GM18498 (cell line): ENCODE data around the gene SIRT1.
A peak's percentile ranks its signal among the peaks of the same experiment; 100 is the strongest.
"Not testable (repeated sequence)": the region's sequence is repeated elsewhere in the genome, so short reads cannot be mapped to it uniquely, and the experiment has no call there.

Experiments
- ATAC-seq: cut with Tn5 transposase; IDR thresholded peaks from one replicate; pipeline ENCODE4 v1.9.1; 2021; ENCODE audit warnings: mild to moderate bottlenecking, moderate library complexity; ENCODE audit not compliant: unreplicated experiment

SIRT1 gene

DNA sequence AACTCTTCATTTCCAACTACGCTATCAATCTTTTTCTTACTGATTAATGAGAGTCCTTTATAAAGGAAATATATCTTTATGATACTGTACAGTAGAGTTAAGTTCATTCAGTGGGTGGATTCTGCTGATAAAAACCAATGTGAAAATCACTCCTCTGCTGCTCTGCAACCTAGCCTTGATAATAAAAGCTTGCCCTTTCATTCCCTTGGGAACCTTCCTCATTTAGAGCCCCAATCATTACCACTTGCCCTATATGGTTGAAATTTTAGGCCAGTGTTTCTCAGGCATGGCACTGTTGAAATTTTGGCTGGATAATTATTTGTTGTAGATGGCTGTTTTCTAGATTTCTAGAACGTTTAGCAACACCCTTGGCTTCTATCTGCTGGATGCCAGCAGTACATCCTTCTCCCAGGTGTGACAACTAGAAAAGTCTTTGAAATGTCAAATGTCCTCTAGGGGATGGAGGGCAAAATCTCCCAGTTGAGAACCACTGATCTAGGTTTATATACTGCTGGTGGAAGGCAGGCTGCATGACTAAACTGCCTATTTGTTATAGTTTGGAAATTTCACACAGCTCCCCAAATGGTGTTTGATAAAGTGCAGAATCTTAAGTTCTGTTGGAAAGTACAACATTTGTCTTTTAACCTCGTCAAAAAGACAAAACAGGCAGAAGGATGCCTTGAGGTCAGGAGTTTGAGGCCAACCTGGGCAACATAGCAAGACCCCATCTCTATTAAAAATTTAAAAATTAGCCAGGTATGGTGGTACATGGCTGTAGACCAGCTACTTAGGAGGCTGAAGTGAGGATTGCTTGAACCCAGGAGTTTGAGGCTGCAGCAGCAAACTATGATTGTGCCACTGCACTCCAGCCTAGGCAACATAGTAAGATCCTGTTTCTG, 8.9 kb upstream of the SIRT1 start:
- ATAC-seq, result no peak

DNA sequence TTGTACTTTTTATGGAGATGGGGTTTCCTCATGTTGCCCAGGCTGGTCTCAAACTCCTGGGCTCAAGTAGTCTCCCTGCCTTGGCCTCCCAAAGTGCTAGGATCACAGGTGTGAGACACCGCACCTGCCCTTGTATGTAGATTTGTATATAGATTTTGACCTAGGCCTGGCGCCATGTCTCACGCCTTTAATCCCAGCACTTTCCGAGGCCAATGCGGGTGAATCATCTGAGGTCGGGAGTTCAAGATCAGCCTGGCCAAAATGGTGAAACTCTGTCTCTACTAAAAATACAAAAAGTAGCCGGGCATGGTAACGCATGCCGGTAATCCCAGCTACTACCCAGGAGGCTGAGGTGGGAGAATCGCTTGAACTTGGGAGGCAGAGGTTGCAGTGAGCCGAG, 7.0 kb upstream of the SIRT1 start:
- not testable (repeated sequence) for ATAC-seq

DNA sequence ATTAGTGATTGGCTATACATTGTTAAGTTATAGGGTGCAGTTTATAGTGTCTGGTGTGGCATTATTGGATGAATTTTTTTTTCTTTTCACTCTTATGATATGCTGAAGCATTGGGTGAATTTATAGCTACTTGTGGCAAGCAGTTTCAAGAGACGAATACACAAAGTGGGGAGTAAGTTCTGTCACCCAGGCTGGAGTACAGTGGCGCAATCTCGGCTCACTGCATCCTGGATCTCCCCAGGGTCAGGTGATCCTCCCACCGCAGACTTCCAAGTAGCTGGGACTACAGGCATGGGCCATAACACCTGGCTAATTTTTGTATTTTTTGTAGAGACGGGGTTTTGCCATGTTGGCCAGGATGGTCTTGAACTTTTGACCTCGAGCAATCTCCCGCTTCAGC, 6.3 kb upstream of the SIRT1 start:
- ATAC-seq, result no peak

GRCh38 chr10:67883710-67884312, 645 bp upstream of the SIRT1 start:
- ATAC-seq, result no peak

DNA sequence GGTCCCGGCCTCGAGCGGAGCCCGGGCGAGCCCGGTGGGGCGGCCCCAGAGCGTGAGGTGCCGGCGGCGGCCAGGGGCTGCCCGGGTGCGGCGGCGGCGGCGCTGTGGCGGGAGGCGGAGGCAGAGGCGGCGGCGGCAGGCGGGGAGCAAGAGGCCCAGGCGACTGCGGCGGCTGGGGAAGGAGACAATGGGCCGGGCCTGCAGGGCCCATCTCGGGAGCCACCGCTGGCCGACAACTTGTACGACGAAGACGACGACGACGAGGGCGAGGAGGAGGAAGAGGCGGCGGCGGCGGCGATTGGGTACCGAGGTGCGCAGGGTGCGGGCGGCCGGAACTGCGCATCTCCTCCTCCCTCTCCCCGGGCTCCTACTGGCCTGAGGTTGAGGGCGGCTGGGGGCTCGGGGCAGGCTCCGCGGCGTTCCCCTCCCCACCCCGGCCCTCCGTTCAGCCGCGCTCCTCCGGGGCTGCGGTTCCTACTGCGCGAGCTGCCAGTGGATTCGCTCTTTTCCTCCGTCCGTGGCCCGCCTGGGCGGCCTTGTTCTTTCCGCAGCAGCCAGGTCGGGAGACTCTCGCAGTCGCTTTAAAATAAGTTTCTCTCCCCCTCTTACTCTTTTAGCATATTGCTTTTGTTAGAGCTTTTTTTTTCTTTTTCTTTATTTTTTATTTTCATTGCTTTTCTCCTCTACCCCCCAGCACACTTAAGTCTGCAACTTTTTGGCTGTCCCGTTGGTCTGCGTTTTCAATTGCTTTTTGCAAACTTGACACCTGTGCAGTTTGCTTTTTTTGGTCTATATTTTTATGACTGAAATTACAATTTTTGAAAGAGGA, 600 bp downstream of the SIRT1 start:
- peak; percentile 66 for ATAC-seq

DNA sequence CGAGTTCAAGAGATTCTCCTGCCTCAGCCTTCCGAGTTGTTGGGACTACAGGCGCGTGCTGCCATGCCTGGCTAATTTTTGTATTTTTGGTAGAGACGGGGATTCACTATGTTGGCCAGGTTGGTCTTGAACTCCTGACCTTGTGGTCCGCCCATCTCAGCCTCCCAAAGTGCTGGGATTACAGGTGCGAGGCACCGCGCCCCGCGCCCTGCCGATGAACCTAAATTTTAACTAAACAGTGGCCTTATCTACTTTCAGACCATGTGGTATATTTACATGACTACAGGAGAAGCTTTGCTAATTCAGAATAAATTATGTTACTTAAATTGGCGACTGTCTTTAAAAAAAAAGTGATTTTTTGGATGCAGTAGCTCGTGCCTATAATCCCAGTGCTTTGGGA, 9.2 kb downstream of the SIRT1 start:
- no peak for ATAC-seq

DNA sequence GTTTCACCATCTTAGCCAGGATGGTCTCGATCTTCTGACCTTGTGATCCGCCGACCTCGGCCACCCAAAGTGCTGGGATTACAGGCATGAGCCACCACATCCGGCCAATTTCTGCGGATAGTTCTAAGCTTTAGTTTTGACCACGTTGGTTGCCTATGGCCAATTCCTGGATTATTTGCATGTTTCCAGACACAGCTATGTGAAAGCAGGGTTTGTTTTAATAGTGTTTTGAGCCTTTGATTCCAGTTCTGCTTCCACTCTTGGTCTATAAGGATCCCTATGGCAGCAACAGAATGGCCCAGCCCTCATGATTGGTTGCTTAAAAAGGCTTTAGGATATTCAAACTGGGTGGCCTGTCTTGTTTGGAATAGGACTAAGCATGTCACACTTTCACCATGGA, 19.1 kb downstream of the SIRT1 start:
- ATAC-seq, result no peak

DNA sequence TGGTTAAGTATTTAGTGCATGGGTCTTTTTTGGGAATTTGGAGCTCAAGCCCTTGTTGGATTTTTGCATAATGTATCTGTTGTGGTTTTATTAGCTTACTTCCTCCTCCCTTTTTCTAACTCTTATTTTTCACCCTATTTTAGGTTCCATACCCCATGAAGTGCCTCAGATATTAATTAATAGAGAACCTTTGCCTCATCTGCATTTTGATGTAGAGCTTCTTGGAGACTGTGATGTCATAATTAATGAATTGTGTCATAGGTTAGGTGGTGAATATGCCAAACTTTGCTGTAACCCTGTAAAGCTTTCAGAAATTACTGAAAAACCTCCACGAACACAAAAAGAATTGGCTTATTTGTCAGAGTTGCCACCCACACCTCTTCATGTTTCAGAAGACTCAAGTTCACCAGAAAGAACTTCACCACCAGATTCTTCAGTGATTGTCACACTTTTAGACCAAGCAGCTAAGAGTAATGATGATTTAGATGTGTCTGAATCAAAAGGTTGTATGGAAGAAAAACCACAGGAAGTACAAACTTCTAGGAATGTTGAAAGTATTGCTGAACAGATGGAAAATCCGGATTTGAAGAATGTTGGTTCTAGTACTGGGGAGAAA, 28.0 kb downstream of the SIRT1 start:
- no peak for ATAC-seq

GRCh38 chr10:67914777-67915340, 30.4 kb downstream of the SIRT1 start:
- no peak for ATAC-seq

DNA sequence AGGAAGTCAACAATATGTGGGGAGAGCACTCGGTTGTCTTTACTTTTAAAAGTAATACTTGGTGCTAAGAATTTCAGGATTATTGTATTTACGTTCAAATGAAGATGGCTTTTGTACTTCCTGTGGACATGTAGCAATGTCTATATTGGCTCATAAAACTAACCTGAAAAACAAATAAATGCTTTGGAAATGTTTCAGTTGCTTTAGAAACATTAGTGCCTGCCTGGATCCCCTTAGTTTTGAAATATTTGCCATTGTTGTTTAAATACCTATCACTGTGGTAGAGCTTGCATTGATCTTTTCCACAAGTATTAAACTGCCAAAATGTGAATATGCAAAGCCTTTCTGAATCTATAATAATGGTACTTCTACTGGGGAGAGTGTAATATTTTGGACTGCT, 32.7 kb downstream of the SIRT1 start:
- no peak for ATAC-seq

- ATAC-seq, result no peak
These were observed 33.2 kb downstream of the SIRT1 start for GRCh38 chr10:67917679-67918078.

GRCh38 chr10:67921065-67921464, 36.6 kb downstream of the SIRT1 start:
- ATAC-seq, result no peak

DNA sequence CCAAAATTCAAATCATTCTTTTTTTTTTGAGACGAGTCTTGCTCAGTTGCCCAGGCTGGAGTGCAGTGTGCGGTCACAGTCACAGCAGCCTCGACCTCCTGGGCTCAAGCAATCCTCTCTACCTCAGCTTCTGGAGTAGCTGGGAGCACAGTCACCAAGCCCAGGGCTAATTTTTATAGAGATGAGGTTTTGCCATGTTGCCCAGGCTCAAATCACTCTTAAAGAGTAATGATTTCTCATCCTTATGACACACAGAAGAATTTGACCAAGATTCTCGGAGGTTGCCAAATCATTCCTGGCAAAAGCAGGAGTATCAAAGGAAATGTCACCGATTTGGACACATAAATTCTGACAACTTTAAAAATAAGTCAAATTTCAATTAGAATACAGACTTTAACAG, 39.1 kb downstream of the SIRT1 start:
- no peak for ATAC-seq

DNA sequence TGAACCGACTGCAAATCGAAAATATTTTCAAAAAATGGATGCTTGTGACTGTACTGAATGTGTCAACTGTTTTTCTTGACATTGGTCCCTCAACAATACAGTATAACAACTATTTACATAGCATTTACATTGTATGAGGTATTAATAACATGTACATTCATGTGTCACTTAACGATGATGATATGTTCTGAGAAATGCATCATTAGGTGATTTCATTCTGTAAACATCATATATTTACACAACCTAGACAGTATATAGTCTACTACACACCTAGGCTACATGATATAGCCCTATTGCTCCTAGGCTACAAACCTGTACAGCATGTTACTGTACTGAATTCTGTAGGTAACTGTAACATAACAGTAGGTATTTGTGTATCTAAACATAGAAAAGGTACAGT, 39.7 kb downstream of the SIRT1 start:
- ATAC-seq, result no peak

- no peak for ATAC-seq
These were observed 41.1 kb downstream of the SIRT1 start for GRCh38 chr10:67925449-67926005.

DNA sequence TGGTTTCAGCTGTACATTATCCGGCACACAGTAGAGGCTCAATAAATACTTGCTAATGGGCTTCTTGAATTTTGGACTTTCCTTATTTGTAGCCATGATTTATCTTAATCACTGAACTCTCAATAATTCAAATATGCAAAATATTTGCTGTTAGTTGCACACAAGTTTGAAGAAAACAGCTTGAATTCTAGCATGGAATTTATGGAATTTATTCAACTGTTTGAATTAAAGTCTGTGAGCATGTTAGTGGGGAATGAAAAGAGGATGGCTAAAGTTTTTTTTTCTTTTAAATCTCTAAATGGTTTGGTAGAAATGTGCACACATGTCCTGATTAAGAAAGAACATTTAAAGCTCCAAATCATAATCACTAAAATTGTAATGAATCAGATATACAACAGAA, 42.5 kb downstream of the SIRT1 start:
- ATAC-seq, result no peak

DNA sequence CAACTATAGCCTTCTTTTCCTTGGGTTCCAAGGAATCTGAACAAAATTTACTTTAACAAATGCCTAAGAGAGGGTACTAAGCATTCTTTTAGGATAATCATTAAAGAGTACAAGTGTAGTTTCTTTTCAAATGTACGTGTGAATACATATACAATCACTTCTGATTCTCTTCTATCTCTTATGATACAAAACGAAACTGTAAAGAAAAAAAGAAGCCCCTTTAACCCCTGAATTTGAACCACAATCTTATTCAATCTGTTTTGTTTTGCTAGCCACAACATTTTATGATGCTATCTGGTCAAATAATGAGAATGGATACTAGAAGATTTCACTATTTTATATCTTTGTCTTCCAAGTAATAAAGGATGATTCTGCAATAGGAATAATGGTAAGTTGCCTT, 48.7 kb downstream of the SIRT1 start:
- no peak for ATAC-seq

DNA sequence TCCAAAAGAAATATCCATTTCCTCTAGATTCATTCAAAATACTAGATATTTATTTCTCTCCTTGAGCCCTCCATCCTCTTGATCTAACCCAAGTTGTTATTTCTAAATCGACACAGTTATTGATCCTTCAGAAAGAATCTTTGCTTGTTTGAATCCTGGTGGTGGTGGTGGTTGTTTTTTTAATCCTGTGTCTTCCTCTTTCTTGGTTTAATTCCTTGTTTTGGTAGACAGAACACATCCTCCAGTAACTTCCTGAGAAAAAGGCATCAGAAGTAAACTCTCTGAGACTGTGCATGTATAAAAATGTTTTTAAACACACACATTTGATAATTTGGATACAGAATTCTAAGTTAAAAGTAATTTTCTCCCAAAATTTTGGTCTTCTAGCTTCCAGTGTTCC, 49.9 kb downstream of the SIRT1 start:
- no peak for ATAC-seq

GRCh38 chr10:67935223-67935622, 50.8 kb downstream of the SIRT1 start:
- ATAC-seq, result no peak

DNA sequence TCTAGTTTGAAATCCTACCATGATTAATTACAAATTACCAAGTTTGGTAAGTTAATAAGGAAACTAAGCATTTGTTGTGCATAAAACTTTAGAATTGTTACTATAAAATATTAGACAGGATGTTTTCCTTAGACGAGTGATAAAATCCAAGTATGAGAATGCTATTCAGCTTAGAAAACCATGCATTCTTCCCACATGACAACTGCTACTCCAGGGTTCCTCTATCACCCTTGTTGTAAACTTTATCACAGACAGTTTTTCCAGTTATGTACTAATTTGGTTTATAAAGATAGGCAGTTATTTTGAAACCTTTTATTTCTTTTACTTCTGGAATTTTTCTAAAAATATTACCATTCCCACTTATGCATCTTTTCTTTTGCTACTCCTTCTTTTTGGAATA, 52.0 kb downstream of the SIRT1 start:
- no peak for ATAC-seq

- ATAC-seq, result no peak
These were observed 59.5 kb downstream of the SIRT1 start for GRCh38 chr10:67943917-67944316.
